Brain microvascular endothelial cell (primary cell): Measurements from ENCODE around the gene ALKBH6.

Experiments used
- DNase-seq: peaks from one replicate; pipeline ENCODE4 v3.0.0-alpha.2; 2020
- H3K27ac ChIP-seq: fragments of 250-450 bp; sonication (Bioruptor Pico); 2 replicates; pipeline ENCODE4 v1.5.1; 2020; ENCODE audit warnings: mild to moderate bottlenecking, moderate library complexity
- H3K27me3 ChIP-seq: fragments of 250-450 bp; sonication (Bioruptor Pico); replicated peaks from 2 replicates; pipeline ENCODE4 v1.5.1; 2020; ENCODE audit warnings: mild to moderate bottlenecking
- H3K36me3 ChIP-seq: fragments of 250-450 bp; sonication (Bioruptor Pico); replicated peaks from 2 replicates; pipeline ENCODE4 v1.5.1; 2020; ENCODE audit warnings: mild to moderate bottlenecking
- H3K4me3 ChIP-seq: 2 replicates; pipeline ENCODE4 v1.5.1; 2011; ENCODE audit warnings: low read depth, mild to moderate bottlenecking, control low read depth, low read length, moderate library complexity
- CTCF ChIP-seq: IDR thresholded peaks from 2 replicates; pipeline ENCODE4 v1.5.1; 2011; ENCODE audit warnings: low read depth, mild to moderate bottlenecking, moderate library complexity, low read length, control low read depth, inconsistent platforms; ENCODE audit errors: missing control alignments
- in situ Hi-C: cut with HindIII; loops from 2 replicates; pipeline ENCODE4 v1.10.0; 2017; ENCODE audit warnings: low sequenced_read_pairs, low pct_ligation_motif_present

The ALKBH6 gene

GRCh38 chr19:36003284-36003683, 10.7 kb downstream of the ALKBH6 start:
- in situ Hi-C loops, result no loop called here
- no peak for TF ChIP-seq CTCF
- H3K36me3 ChIP-seq, result no peaks in the 10 kb centered on the region
- no peaks in the 10 kb centered on the region for H3K27me3 ChIP-seq
- no peak for DNase-seq
- no peak overlapping the region for H3K27ac ChIP-seq
- no peak overlapping the region for H3K4me3 ChIP-seq

- no peak overlapping the region for H3K4me3 ChIP-seq
- H3K27me3 ChIP-seq, result no peaks in the 10 kb centered on the region
- in situ Hi-C loops, result no loop called here
- no peak for TF ChIP-seq CTCF
- DNase-seq, result no peak
- H3K27ac ChIP-seq, result no peak overlapping the region
- H3K36me3 ChIP-seq, result no peaks in the 10 kb centered on the region
These were observed 12.4 kb downstream of the ALKBH6 start for GRCh38 chr19:36001605-36002004.

- in situ Hi-C loops, result no loop called here
- no peak for TF ChIP-seq CTCF
These were observed 17.2 kb downstream of the ALKBH6 start for GRCh38 chr19:35996777-35997176.

GRCh38 chr19:35995048-35995993, 18.7 kb downstream of the ALKBH6 start, which contains the start of gene SDHAF1:
TSS of gene SDHAF1 (plus strand) at chr19:35995188. CDS start at chr19:35995275, 87 bp downstream.
- DNase-seq, result peak; percentile 87
- in situ Hi-C loops, result no loop called here
- no peak for TF ChIP-seq CTCF
- no peaks in the 10 kb centered on the region for H3K36me3 ChIP-seq
- H3K4me3 ChIP-seq, result peak within 1 kb of the TSS; percentile 69
- H3K27me3 ChIP-seq, result no peaks in the 10 kb centered on the region
- H3K27ac ChIP-seq, result no peak within 1 kb of the TSS

More at GRCh38 chr19:35996777-35997176, 17.2 kb downstream of the ALKBH6 start:
- no peak overlapping the region for H3K27ac ChIP-seq
- H3K27me3 ChIP-seq, result no peaks in the 10 kb centered on the region
- no peak overlapping the region for H3K4me3 ChIP-seq
- no peak for DNase-seq
- H3K36me3 ChIP-seq, result no peaks in the 10 kb centered on the region

- Histone ChIP-seq H3K27me3 (no peaks in the 10 kb centered on the region), H3K4me3 (peak overlapping the region; percentile 69), H3K36me3 (no peaks in the 10 kb centered on the region), H3K27ac (no peak overlapping the region)
- DNase-seq, result no peak
- TF ChIP-seq CTCF, result peak; percentile 14
- in situ Hi-C loops, result no loop called here
These were observed 20.0 kb downstream of the ALKBH6 start for GRCh38 chr19:35993923-35994598.
